H1 (cell line): Measurements from ENCODE around the gene VSTM4. TPM values are rescaled to one million over a fixed set of nuclear protein-coding genes. Genes with fewer than 3 reads are reported as not detected.

Experiments
- HDAC2 ChIP-seq, 2 experiments: fragments of 300-600 bp in 1 of 2; sonication (generic) in 1 of 2; IDR thresholded peaks; 2 replicates each; pipeline ENCODE4 v1.6.1; 2011 to 2012; ENCODE audit warnings: low read depth in 2 of 2, low read length in 2 of 2, mild to moderate bottlenecking in 2 of 2, moderate library complexity in 2 of 2, borderline replicate concordance in 1 of 2, inconsistent platforms in 1 of 2
- TAF1 ChIP-seq: IDR thresholded peaks from 2 replicates; pipeline ENCODE4 v1.6.1; 2011; ENCODE audit warnings: mild to moderate bottlenecking, low read depth, low read length
- polyA plus RNA-seq, 7 experiments: library from polyadenylated mRNA; depleted of rRNA in 3 of 7; stranded (reverse) in 5 of 7; unstranded in 2 of 7; fragments of >200 nt in 5 of 7; fragments of 200-250 nt in 2 of 7; gene quantifications; 1 replicate in 5 of 7; 2 replicates in 1 of 7; 4 replicates in 1 of 7; pipeline versions ENCODE4 v1.2.1 to v1.2.3, GENCODE V29; 2011 to 2013; ENCODE audit warnings: missing spikeins in 2 of 7, mixed read lengths in 2 of 7
- total RNA-seq: library from RNA; stranded (reverse); fragmentation: NEBNext Ultra II Directional; extraction: Animal tissue kit (Norgen Biotek cat#: 25700); gene quantifications from 2 replicates; pipeline ENCODE4 v1.2.1, GENCODE V29; 2021
- TF ChIP-seq, protein P1 (sequence below): IDR thresholded peaks from 2 replicates; pipeline ENCODE4 v1.6.1; 2012; ENCODE audit warnings: inconsistent platforms
- TF ChIP-seq, protein P2 (sequence below): IDR thresholded peaks from 2 replicates; pipeline ENCODE4 v1.6.1; 2011; ENCODE audit warnings: low read depth, mild to moderate bottlenecking, low read length; ENCODE audit not compliant: insufficient read depth

VSTM4 gene
- total and polyA plus RNA-seq, 2 of the 8 experiments (the other 6 are each of a cell fraction or from before 2014, with no cell fraction given): 0.48 to 0.73 TPM

DNA sequence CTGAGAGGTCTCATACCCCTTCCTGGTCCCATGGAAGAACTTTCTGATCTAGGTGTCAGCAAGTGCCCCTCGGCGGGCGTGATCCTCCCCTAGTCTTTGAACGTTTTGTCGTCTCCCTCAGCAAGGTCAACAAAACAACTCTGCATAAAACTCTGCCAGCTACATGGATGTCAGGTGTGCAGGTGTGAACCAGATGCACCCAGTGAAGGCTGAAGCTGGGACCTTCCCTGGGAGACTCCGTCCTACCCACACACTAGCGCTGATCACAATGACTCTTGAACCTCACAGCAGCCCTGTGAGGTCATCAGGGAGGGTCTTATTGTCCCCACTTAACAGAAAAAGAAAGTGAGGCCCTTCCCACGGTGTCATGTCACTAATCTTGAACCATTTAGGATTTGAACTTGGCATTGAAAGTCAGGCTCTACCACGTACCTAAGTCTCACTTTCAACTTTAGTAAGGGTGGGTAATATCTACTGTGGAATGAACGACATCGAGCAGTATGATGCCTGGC lies 68.1 kb downstream of the VSTM4 start (continued):
- TF ChIP-seq, protein P1, sequence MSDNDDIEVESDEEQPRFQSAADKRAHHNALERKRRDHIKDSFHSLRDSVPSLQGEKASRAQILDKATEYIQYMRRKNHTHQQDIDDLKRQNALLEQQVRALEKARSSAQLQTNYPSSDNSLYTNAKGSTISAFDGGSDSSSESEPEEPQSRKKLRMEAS: no peak
- TF ChIP-seq HDAC2 (IDR thresholded peaks at IDR 0.05; ENCODE audit: borderline replicate concordance in 1 of 2, low read depth in 2 of 2, low read length in 2 of 2) (no peak), TAF1 (no peak)
- TF ChIP-seq, protein P2, sequence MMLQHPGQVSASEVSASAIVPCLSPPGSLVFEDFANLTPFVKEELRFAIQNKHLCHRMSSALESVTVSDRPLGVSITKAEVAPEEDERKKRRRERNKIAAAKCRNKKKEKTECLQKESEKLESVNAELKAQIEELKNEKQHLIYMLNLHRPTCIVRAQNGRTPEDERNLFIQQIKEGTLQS: no peak
